KBM-7 (cell line): ENCODE data around the gene ANXA2.
A peak's percentile ranks its signal among the peaks of the same experiment; 100 is the strongest.
"Not testable (repeated sequence)": the region's sequence is repeated elsewhere in the genome, so short reads cannot be mapped to it uniquely, and the experiment has no call there.

ENCODE experiments used
- DNase-seq: peaks from one replicate; pipeline ENCODE4 v3.0.0-alpha.2; 2015
- in situ Hi-C: fragments of 300-500 bp; cut with MboI; formaldehyde crosslinking; loops from 2 replicates; pipeline ENCODE4 v1.14.3; 2020; ENCODE audit warnings: low sequenced_read_pairs, low pct_unique_long_range_greater_than_20kb, mixed read lengths

ANXA2 gene

DNA sequence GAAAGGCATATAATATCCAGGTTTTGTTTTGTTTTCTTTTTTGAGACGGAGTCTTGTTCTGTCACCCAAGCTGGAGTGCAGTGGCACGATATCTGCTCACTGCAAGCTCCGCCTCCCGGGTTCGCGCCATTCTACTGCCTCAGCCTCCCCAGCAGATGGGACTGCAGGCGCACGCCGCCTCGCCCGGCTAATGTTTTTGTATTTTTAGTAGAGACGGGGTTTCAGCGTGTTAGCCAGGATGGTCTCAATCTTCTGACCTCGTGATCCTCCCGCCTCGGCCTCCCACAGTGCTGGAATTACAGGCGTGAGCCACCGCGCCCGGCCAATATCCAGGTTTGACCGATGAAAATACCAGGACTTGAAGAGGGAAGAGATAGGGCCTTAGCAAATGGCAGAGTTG lies 15.0 kb upstream of the ANXA2 start:
- in situ Hi-C loops, DNase-seq: not testable (repeated sequence)

DNA sequence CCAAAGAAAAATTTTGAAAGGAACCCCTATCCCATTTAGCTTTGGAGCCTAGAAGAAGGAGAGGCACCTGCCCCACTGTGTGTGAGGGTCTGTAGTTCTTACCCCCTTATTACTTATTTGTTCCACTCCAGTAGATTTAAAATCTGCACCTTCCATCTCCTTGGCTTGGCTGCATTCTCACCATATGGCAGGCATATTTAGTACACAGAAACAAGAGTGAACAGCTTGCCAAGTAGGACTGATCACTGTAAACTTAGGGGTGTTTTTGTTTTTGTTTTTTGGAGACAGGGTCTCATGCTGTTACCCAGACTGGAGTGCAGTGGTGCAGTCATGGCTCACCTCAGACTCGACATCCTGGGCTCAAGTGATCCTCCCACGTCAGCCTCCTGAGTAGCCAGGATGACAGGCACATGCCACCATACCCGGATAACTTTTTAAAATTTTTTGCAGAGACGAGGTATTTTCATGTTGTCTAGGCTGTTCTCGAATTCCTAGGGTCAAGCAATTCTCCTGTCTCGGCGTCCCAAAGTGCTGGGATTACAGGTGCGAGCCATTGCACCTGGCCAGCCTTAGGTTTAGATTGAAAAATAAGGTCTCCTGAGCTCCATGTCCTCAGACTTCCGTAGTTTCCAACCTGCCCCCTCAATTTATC lies 14.1 kb upstream of the ANXA2 start:
- in situ Hi-C loops = no loop called here
- DNase-seq = no peak

DNA sequence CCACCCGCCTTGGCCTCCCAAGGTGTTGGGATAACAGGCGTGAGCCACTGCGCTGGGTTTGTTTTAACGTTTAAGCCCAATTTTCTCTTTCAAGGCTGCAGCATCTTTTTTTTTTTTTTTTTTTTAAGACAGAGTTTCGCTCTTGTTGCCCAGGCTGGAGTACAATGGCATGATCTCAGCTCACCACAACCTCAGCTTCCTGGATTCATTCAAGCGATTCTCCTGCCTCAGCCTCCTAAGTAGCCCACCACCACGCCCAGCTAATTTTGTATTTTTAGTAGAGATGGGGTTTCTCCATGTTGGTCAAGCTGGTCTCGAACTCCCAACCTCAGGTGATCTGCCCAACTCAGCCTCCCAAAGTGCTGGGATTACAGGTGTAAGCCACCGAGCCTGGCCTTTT lies 12.6 kb upstream of the ANXA2 start:
- in situ Hi-C loops = not testable (repeated sequence)
- DNase-seq = peak; percentile 36

DNA sequence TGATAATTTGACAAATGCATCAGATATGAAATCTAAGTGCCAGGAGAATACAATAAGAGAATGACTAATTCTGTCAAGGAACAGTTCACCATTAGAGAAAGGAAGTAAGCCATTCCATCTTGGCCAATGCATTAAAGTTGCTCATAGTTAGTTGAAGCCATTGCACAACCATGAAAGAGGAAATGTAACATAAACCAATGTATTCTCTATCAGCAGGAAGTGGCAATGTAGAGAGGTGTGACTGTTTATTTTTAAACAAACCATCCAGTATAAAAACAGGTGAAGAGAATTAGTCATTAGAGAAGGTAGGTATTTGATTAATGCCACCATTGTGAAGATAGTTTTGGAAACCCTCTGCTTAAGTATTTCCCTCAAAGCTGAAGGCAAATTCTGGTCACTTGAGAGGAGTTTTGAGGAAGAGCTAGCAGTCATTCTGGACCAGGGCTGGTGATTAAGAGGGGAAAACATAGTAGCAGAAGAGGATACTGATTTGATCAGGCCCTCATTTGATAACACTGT lies 10.7 kb upstream of the ANXA2 start:
- in situ Hi-C loops = no loop called here
- peak; percentile 75 for DNase-seq

DNA sequence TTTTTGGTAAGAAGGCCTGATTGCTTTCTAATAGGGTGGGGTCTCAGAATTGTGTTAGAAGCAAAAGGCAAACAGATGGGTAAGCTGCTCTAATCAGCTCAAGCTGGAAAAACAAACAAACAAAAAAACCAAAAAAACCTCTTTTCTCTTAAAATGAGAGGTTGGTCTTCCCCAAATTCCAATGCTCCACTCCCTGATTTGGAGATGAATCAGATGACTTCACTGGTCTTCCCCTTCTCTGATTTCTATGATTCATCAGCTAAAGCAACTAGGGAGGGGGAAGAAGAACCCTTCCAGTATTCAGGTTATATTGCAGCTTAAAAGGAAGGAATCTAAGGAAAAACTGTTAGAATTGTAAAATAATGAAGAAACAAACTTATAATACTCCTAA lies 9.6 kb upstream of the ANXA2 start:
- in situ Hi-C loops = no loop called here

DNA sequence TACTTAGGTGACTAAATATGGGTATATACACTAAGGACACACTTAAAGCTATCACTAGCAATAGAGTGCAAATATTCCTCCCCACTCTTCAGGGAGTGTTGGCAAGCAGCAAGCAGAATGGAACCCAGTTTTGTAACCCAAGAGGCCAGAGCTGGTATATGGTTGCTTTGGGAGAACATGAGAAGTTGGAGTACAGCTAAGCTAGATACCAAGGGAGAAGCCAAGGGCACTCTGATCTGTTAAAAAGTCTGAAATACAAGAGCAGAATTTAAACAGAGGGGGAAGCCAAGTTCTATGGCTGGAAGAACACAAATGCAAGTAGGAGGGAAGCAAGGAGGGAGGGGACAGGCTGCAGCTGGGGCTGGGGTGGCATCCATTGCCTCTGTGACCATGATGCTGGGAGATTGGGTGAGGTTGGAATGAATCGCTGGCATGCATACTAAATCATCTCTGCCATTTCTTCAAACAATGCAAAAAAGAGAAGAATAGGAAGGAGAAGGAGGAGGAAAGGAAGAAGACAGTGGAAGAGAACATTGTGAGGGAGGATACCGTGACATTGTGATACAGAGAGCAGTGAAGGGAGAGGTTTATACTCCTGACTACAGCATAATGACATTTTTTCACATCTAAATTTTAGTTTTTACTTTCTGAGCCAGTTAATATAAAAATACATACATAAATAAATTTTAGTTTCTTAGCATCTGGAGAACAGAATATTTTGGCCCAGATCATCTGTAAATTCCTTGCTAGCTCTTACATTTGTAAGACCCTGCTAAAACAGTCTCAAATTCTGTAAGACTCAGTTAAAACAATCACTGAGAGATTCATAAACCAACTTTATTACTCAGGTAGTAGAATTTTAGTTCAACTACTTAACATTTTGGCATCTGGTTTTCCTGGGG lies 9.0 kb upstream of the ANXA2 start:
- in situ Hi-C loops = no loop called here
- DNase-seq = no peak

More for the DNA sequence above, 9.6 kb upstream of the ANXA2 start:
- no peak for DNase-seq

DNA sequence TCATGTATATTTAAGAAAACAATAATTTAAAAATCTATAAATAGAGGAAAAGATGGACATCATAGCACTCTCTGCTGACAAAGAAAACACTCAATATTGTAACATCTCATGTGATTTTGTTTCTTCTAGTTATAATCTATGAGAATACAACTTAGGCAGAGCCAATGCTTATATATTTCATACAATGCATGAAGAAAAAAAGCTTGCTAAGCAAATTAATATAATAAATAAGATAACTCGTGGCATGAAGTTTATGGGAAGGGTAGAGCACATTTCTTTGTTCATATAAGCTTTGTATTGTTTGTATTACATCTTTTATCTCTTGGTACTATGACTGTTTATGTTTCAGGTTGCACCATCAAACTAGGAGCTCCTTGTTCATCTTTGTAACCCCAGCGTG lies 7.6 kb upstream of the ANXA2 start:
- no peak for DNase-seq
- in situ Hi-C loops = no loop called here

DNA sequence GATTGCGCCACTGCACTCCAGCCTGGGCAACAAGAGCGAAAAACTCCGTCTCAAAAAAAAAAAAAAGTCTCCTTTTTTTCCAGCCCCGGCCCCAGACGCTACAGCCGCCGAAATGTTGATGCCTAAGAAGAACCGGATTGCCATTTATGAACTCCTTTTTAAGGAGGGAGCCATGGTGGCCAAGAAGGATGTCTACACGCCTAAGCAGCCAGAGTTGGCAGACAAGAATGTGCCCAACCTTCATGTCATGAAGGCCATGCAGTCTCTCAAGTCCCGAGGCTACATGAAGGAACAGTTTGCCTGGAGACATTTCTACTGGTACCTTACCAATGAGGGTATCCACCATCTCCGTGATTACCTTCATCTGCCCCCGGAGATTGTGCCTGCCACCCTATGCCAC lies 6.6 kb upstream of the ANXA2 start:
- in situ Hi-C loops, DNase-seq: not testable (repeated sequence)

DNA sequence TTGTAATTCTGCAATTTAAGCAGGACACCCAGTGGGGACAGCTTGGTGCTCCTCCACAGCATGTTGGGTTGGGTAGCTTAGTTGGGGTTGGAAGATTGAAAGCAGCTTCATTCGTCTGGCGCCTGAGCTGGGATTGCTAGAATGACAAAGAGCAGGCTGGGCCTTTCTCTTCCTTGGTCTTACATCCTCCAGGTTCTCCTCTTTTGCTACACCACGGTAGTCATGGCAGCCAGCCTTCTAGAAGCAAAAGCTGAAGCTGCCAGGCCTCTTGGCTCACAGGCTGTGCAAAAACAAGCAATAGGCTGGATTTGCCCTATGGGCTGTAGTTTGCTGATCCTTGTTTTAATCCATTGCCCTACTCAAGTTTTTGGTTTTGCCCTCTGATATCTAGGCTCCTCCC lies 3.2 kb upstream of the ANXA2 start:
- no peak for DNase-seq
- in situ Hi-C loops = no loop called here

DNA sequence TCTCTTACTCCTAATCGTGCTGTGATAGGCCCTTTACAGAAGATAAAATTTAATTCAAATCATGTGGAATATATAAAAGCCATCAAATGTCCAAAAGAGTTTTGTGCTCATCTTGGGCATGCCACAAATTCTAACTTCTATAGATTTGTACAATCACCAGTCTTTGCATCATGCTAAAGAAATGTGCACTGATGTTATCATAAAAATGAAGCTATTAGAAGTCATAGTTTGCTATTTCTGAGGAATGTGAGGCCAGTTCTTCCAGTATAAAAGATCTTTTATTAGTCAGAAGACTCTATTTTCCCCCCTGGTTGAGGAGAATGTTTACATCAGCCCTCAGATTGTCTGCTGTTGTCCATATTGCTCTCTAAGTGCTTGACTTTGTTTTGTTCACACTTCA lies 2.1 kb upstream of the ANXA2 start:
- in situ Hi-C loops = no loop called here
- DNase-seq = no peak

DNA sequence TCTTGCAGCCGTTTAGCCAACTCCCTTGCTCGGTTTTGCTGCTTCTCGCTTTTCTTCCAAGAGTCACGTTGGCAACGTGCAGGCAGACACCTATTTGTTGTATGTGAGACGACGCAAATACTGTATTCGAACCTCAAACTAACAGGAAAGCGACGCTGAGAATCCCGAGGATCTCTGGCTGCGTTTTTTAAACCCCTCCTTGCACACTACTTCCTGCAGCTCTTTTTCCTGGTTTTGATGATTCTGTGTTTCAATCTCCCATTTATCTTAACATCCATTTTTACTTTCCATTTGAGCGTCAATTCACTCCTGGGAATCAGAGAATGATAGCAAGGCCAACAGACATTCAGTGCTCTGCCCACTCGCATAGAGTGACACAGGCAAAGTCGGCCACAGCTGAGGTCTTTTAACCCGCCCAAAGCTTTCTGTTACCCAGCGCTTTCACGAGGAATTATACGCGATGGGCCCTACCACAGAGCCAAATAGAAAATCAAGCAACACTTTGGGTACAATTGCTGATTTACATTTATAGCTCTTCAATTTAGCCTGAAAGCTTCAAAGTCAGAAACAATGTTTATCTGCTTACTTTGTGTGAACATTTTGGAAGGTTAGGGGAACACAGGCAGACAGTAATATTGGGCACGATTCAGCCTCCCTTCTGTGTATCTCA lies 1.6 kb upstream of the ANXA2 start:
- no peak for DNase-seq
- in situ Hi-C loops = no loop called here

DNA sequence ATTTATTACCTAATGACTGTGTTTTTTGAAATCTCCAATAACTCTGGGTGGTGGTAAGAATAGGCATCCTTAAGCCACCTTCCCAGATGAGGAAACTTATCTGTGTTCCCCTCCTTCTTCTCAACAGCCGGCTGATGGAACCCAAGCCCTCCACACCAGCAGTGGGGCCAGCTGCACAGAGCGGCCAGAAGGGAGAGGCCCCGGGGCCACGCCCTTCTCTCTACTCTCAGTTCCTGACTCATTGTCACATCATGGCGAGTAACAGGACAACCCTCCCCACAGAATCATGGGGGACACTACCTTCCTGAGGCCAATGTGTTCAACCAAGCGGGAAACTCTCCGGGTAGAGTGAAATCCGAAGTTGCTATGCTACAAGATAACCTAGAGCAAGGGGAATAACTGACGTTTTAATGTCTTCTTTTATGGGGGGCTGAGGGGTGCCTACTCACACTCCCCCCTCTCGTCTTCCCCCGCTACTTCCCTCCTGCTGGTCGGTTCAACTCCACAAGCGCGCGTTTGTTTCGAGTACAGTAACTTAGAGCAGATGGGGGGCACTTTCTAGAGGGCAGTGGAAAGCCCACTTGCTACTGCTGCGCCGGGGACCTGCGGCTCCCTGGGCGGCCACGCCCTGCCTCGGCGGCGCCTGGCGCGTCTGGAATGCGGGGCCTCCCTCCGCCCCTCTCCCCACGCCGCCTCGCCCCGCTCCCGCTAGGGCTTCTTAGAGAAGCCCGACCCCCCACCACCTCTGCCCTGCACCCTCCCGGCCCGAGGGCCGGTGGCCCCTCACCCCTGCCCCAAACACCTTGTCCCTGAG lies 621 bp downstream of the ANXA2 start:
- in situ Hi-C loops = no loop called here
- DNase-seq = peak; percentile 49

DNA sequence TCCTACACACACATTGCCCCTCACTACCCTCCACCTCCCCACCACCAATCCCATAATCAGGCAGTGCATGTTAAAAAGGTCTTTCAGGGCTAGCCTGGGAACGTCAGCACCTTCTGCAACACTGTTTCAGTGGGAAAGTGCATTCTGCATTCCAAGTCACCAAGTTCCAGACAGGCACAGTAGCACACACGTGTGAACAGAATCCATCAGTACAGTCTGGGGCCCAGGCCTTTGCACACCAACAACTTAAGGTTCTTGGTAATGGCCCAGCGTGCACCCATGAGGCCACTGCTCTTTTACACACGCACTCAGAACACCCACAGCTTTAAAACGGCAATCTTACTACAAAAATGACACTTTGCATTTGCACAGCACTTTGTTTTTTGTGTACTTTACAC lies 1.2 kb downstream of the ANXA2 start:
- DNase-seq = no peak
- in situ Hi-C loops = no loop called here

DNA sequence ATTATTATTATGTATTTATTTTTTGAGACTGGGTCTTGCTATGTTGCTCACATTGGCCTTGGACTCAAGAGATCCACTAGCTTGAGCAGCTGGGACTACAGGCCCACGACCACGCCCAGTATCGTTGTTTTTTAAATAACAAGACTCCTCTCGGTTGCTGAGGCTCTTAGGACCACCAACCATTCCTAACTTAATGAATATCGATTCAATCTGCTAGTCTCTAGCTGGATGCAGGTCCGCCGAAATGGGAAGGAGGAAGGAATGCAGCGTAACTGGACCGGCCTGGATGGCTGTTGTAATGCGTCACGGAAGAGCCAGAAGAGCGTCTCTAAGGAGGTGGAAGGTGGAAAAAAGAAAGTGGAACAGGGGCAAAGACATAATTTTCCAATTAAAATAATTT lies 1.7 kb downstream of the ANXA2 start:
- in situ Hi-C loops = no loop called here
- DNase-seq = no peak

DNA sequence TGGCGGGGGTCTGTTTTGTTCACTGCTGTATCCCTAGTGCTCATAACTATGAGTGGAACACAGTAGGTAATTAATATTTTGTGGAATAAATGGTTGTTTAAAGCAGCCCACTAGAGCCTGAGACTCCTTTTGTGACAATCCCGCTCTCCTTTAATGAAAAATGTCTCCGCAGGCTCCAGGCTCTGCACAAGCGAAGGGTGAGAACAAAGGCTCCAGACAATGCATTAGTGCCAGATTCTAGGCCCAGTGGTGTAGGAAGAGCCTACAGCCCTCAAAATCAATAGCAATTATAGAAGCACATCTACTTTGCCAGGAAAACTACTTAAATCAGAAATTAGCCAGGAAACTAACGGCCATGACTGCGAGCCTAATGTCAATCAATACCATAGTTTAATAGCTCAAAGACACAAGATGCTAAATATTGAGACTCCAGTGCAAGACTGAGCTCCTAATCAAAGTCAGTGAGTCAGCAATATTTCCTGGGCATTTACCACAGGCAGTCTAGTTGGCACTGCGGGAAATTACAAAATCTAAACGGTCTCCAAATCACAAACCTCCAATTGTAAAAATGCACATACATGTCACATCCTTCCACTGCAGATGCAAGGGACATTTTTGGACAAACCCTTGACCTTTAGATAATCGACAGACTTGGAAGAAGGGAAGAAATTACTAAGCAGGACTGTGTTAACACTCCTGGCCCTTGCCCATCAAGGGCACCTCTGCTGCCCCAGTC lies 2.3 kb downstream of the ANXA2 start:
- DNase-seq = no peak
- in situ Hi-C loops = no loop called here

DNA sequence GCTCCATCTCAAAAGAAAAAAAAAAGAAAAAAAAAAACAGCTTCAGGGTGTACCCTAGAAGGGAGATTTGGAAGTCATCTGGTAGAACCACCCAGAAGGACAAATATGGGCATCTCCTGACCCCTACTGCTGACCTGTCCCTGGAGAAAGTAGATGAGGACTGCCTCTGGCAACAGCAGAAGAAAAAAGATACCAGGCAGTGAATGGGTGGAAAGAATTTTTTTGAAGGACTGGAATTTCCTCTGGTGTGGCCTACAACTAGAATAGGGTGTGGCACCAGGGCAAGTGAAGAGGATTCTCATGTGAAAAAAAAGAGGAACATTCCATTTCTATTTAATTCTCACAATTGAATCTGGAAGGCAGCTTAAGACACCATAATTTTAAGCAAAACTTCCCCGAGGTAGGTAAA lies 3.1 kb downstream of the ANXA2 start:
- no peak for DNase-seq
- in situ Hi-C loops = no loop called here

DNA sequence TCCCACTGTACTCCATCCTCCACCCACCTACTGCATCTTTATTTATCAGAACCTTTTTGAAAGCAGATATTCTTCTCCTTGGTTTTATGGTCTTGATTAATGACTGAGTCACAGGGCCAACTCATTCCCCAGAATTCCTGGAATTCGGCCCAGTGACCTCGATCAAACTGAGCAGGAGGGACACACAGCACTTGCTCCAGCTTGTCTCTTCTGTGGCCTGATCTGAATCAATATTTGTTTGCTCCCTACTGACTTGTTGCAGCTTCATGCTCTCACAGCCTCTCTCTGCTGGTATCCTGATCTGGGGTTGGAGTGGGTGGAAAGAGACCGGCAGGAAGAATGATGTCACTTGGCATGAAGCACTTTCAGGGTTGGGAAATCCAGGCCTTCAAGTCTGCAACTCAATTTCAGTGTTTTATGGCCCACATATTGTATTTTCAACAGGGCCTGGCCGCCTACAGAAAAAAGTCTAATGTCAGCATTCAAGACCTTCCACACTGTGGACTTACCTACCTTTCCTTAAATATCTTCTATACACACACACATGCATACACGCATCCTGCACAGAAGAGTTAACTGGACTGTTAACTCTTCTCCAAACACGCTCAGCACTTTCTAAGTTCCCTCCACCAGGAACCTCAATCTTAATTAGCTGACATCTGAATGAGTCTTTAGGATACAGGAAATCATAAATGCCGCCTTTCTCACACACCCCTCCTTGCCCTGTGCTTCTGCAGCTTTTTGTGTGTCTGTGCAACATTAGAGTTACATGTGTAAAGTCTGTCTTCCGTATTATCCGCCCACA lies 4.6 kb downstream of the ANXA2 start:
- in situ Hi-C loops = no loop called here
- DNase-seq = peak; percentile 32

DNA sequence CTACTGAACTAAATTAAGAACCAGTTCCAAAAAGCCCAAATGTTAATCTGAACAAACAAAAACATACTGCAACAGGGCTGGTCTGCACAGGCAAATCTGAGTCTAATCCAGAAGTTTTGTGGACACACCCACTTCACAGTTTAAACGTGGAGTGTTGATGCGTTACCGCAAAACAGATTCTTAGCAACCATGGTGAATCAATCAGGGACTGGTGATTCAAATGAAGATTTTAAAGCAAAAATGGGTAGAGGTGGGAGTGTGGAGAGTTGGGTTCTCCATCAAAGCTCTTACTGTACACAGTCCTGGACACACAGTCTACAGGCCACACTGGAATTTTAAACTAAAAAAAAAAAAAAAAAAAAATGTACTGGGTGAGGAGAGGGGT lies 5.2 kb downstream of the ANXA2 start:
- DNase-seq = no peak
- in situ Hi-C loops = no loop called here
